Esophagus squamous epithelium (tissue), 5 donors: ENCODE data around the gene CREBL2. TPM values are rescaled to one million over a fixed set of nuclear protein-coding genes. Genes with fewer than 3 reads are reported as not detected.
"Not testable (repeated sequence)": the region's sequence is repeated elsewhere in the genome, so short reads cannot be mapped to it uniquely, and the experiment has no call there.

ENCODE experiments used
- DNase-seq: peaks from one replicate; lab custom pipeline; 2025; lab: John Stamatoyannopoulos, UW
- H3K27ac ChIP-seq, 4 donors: fragments of 200-600 bp; sonication (generic); one replicate each; pipeline ENCODE4 v1.5.1; 2016 to 2019; ENCODE audit warnings: mild to moderate bottlenecking in 1 of 4
- H3K27me3 ChIP-seq, 4 donors: fragments of 200-600 bp; sonication (generic); 1 replicate in 3 of 4; 2 replicates in 1 of 4; pipeline versions ENCODE4 v1.5.1 to v1.6.0; 2017 to 2021; ENCODE audit warnings: antibody characterized with exemption in 1 of 4
- H3K36me3 ChIP-seq, 3 donors: fragments of 200-600 bp; sonication (generic); one replicate each; pipeline ENCODE4 v1.5.1; 2016 to 2019
- H3K4me1 ChIP-seq, 3 donors: fragments of 200-600 bp; sonication (generic); one replicate each; pipeline ENCODE4 v1.5.1; 2017 to 2019
- H3K4me3 ChIP-seq, 4 donors: fragments of 200-600 bp; sonication (generic); 1 replicate in 3 of 4; 2 replicates in 1 of 4; pipeline ENCODE4 v1.5.1; 2016 to 2019; ENCODE audit warnings: mild to moderate bottlenecking in 2 of 4, moderate library complexity in 1 of 4
- H3K9me3 ChIP-seq, 3 donors: fragments of 200-600 bp; sonication (generic); one replicate each; pipeline ENCODE4 v1.5.1; 2016 to 2019
- CTCF ChIP-seq, 6 experiments: fragments of 450-650 bp in 4 of 6; fragments of 200-600 bp in 2 of 6; sonication (generic) in 2 of 6; IDR thresholded peaks; one replicate each; pipeline ENCODE4 v1.5.1; 2016 to 2019; ENCODE audit warnings: antibody characterized with exemption in 6 of 6, mild to moderate bottlenecking in 4 of 6, moderate library complexity in 4 of 6
- POLR2A ChIP-seq, 4 donors: fragments of 450-650 bp; IDR thresholded peaks; one replicate each; pipeline ENCODE4 v1.6.1; 2017; ENCODE audit warnings: antibody characterized with exemption in 4 of 4, mild to moderate bottlenecking in 4 of 4, moderate library complexity in 3 of 4
- WGBS, 2 donors: methylation state at CpG; one replicate each; pipeline ENCODE4 v1.1.5; 2018; 5-methylcytosine and 5-hydroxymethylcytosine counted together
- intact Hi-C: fragments of 100-400 bp; cut with DNase I; formaldehyde crosslinking; loops from one replicate; pipeline ENCODE4 v1.15.0; 2022
- total RNA-seq, 4 donors: library from RNA; depleted of rRNA; stranded (reverse); fragments of >200 nt; gene quantifications; one replicate each; pipeline ENCODE4 v1.1.0, GENCODE V29; 2016
- donor health status: DM: yes; HTN: yes; CAD: no.

The CREBL2 gene
- total RNA-seq, 4 donors from 2014 or later, result 9.4 to 30.7 (median 17.3) TPM

- H3K27ac ChIP-seq, result no peak overlapping the region
- intact Hi-C loops, result loop anchor here (10.0 kb wide), 1 partner anchor 90 kb away; no protein-coding TSS in a partner anchor
- DNase-seq, result no peak
- WGBS, 2 donors, result 64 to 79% methylated on average over 4 of the region's 4 CpGs
- H3K4me1 ChIP-seq, result peaks cover 10 to 54% (median 16%) of the 10 kb centered on the region in 3 donors
- no peaks in the 10 kb centered on the region for H3K9me3 ChIP-seq
- H3K36me3 ChIP-seq, result peaks cover 0 to 21% (median 0%) of the 10 kb centered on the region in 3 donors
- no peaks in the 10 kb centered on the region for H3K27me3 ChIP-seq
- TF ChIP-seq CTCF (IDR thresholded peaks at IDR 0.05), result no peak
- TF ChIP-seq POLR2A (IDR thresholded peaks at IDR 0.05), result no peak
- no peak overlapping the region for H3K4me3 ChIP-seq
Observed at GRCh38 chr12:12614342-12614741, 2.7 kb downstream of the CREBL2 start.

- Histone ChIP-seq H3K9me3 (no peaks in the 10 kb centered on the region), H3K4me1 (peaks cover 10 to 47% (median 16%) of the 10 kb centered on the region in 3 donors), H3K27me3 (no peaks in the 10 kb centered on the region), H3K27ac (peak overlapping the region in 2 of 4 donors; percentile 9 to 44), H3K36me3 (peaks cover 0 to 21% (median 0%) of the 10 kb centered on the region in 3 donors), H3K4me3 (no peak overlapping the region)
- DNase-seq, result no peak
- WGBS, 2 donors, result 53 to 54% methylated on average over 4 of the region's 4 CpGs
- intact Hi-C loops, result loop anchor here (10.0 kb wide), 1 partner anchor 88 kb away; no protein-coding TSS in a partner anchor
- no peak for TF ChIP-seq POLR2A (IDR thresholded peaks at IDR 0.05)
- TF ChIP-seq CTCF (IDR thresholded peaks at IDR 0.05), result no peak
Observed at GRCh38 chr12:12616512-12617310, 5.0 kb downstream of the CREBL2 start.

- H3K36me3 ChIP-seq, result peaks cover 0 to 21% (median 0%) of the 10 kb centered on the region in 3 donors
- 96 to 100% methylated on average over 2 to 3 of the region's 23 CpGs for WGBS, 2 donors
- not testable (repeated sequence) for DNase-seq
Observed at GRCh38 chr12:12618064-12618463, 6.4 kb downstream of the CREBL2 start.

GRCh38 chr12:12620730-12621315, 9.1 kb downstream of the CREBL2 start:
- no peak for TF ChIP-seq POLR2A (IDR thresholded peaks at IDR 0.05)
- no peak for TF ChIP-seq CTCF (IDR thresholded peaks at IDR 0.05)
- H3K27me3 ChIP-seq, result no peaks in the 10 kb centered on the region
- no peaks in the 10 kb centered on the region for H3K9me3 ChIP-seq
- peaks cover 0 to 31% (median 0%) of the 10 kb centered on the region in 3 donors for H3K36me3 ChIP-seq
- peaks cover 0 to 14% (median 7%) of the 10 kb centered on the region in 3 donors for H3K4me1 ChIP-seq
- H3K4me3 ChIP-seq, result no peak overlapping the region
- 89 to 93% methylated on average over 6 of the region's 6 CpGs for WGBS, 2 donors
- intact Hi-C loops, result no loop called here
- no peak for DNase-seq
- no peak overlapping the region for H3K27ac ChIP-seq

More at GRCh38 chr12:12618064-12618463, 6.4 kb downstream of the CREBL2 start:
- H3K4me1 ChIP-seq, result peaks cover 1 to 36% (median 11%) of the 10 kb centered on the region in 3 donors
- intact Hi-C loops, result loop anchor here (10.0 kb wide), 1 partner anchor 87 kb away; no protein-coding TSS in a partner anchor
- not testable (repeated sequence) for H3K9me3 ChIP-seq, H3K27ac ChIP-seq, H3K4me3 ChIP-seq, H3K27me3 ChIP-seq

GRCh38 chr12:12622418-12622817, 10.7 kb downstream of the CREBL2 start:
- no peak for DNase-seq
- no peak for TF ChIP-seq CTCF (IDR thresholded peaks at IDR 0.05)
- Histone ChIP-seq H3K4me3 (no peak overlapping the region), H3K27ac (no peak overlapping the region), H3K9me3 (no peaks in the 10 kb centered on the region), H3K4me1 (peaks cover 0 to 9% (median 0%) of the 10 kb centered on the region in 3 donors), H3K36me3 (peaks cover 0 to 31% (median 0%) of the 10 kb centered on the region in 3 donors), H3K27me3 (no peaks in the 10 kb centered on the region)
- intact Hi-C loops, result no loop called here
- 58 to 74% methylated on average over 3 of the region's 3 CpGs for WGBS, 2 donors
